ENCODE results near the gene PLEKHA6.

- no peak for TF ChIP-seq CTCF (conservative IDR thresholded peaks at IDR 0.05)
- no peak for TF ChIP-seq ZFX (IDR thresholded peaks at IDR 0.05)
These were observed 79.4 kb downstream of the PLEKHA6 start for GRCh38 chr1:204280099-204280961.
